Thymus (tissue), 11 donors: ENCODE measurements around the gene ADGRB3. TPM values are rescaled to one million over a fixed set of nuclear protein-coding genes. Genes with fewer than 3 reads are reported as not detected.
"Not testable (repeated sequence)": the region's sequence is repeated elsewhere in the genome, so short reads cannot be mapped to it uniquely, and the experiment has no call there.

Source experiments
- DNase-seq, 9 donors: peaks; one replicate each; pipeline ENCODE4 v3.0.0-alpha.2; 2013; ENCODE audit warnings: low spot score in 9 of 9, low read depth in 6 of 9, missing footprints in 1 of 9
- H3K27ac ChIP-seq, 2 donors: one replicate each; pipeline ENCODE4 v1.5.1; 2013; ENCODE audit warnings: control low read depth in 1 of 2, low read depth in 1 of 2, low read length in 1 of 2, mild to moderate bottlenecking in 1 of 2, moderate library complexity in 1 of 2
- H3K27me3 ChIP-seq, 2 donors: one replicate each; pipeline ENCODE4 v1.5.1; 2013; ENCODE audit warnings: low read length in 1 of 2; ENCODE audit not compliant: control insufficient read depth in 2 of 2, insufficient read depth in 1 of 2
- H3K36me3 ChIP-seq, 2 donors: one replicate each; pipeline ENCODE4 v1.5.1; 2013; ENCODE audit warnings: low read length in 1 of 2, mild to moderate bottlenecking in 1 of 2, moderate library complexity in 1 of 2; ENCODE audit not compliant: control insufficient read depth in 2 of 2, insufficient read depth in 2 of 2
- H3K4me1 ChIP-seq, 2 donors: one replicate each; pipeline ENCODE4 v1.5.1; 2013; ENCODE audit warnings: low read length in 2 of 2; ENCODE audit not compliant: control insufficient read depth in 2 of 2, insufficient read depth in 2 of 2
- H3K4me3 ChIP-seq, 2 donors: one replicate each; pipeline ENCODE4 v1.5.1; 2013; ENCODE audit warnings: low read length in 2 of 2, control low read depth in 1 of 2, mild to moderate bottlenecking in 1 of 2
- H3K9me3 ChIP-seq, 2 donors: one replicate each; pipeline ENCODE4 v1.5.1; 2013; ENCODE audit warnings: low read length in 1 of 2, mild to moderate bottlenecking in 1 of 2; ENCODE audit not compliant: control insufficient read depth in 2 of 2, insufficient read depth in 1 of 2
- WGBS: extraction: QIAGEN DNeasy Blood & Tissue Kit; methylation state at CpG from one replicate; pipeline ENCODE4 v1.1.7; 2013; 5-methylcytosine and 5-hydroxymethylcytosine counted together
- polyA plus RNA-seq: library from polyadenylated mRNA; stranded (reverse); fragments of 200-250 nt; gene quantifications from one replicate; pipeline ENCODE4 v1.2.3, GENCODE V29; 2013
- total RNA-seq: library from RNA; stranded (reverse); fragments of 120-200 nt; gene quantifications from one replicate; pipeline ENCODE4 v1.2.4, GENCODE V29; 2013
- donor health status: healthy.

The ADGRB3 gene
- total and polyA plus RNA-seq, 2 donors = 0.09 TPM

DNA sequence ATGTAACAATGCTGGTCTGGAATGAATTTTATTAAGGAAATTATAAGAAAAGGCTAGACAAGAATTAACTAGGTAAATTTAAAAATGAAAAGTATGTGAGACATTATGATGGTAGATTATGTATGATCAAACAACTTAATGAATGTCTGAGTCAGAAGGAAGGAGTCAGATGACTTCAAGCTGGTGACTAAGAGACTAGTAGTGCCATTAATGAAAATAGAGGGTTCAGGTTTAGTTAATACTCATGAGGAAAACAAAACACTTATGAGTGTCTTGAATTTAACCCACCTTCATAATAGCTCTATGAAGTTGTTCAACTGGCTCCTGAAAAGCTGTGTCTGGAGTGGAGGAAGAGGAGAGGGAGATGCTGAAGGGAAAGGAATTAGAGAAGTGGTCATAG is 256.3 kb downstream of the ADGRB3 start:
- Histone ChIP-seq H3K27me3 (no peaks in the 10 kb centered on the region), H3K9me3 (no peaks in the 10 kb centered on the region), H3K4me3 (no peak overlapping the region), H3K4me1 (no peaks in the 10 kb centered on the region), H3K27ac (no peak overlapping the region), H3K36me3 (no peaks in the 10 kb centered on the region)
- no peak for DNase-seq

DNA sequence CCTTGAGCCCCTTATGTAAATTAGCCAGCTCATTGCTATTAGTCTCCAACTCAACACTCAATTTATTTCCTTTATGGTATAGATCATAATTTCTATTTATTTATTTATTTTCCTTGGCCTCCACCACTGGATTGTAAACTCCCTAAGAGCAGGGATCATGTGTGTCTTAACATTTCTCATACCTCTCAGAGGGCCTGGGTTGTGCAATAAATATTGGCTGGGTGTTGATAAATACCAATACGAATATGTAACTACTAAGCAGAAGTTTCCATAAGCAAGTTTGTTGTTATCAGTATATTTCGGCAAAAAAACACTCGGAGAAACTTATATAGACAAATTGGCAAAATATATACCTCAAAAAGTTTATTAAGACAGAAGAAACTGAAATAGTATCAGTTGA is 257.4 kb downstream of the ADGRB3 start:
- Histone ChIP-seq H3K36me3 (no peaks in the 10 kb centered on the region), H3K4me1 (no peaks in the 10 kb centered on the region), H3K27ac (no peak overlapping the region), H3K4me3 (no peak overlapping the region), H3K27me3 (no peaks in the 10 kb centered on the region), H3K9me3 (no peaks in the 10 kb centered on the region)
- DNase-seq = no peak
- 92% methylated on average over 3 of the region's 3 CpGs for WGBS

DNA sequence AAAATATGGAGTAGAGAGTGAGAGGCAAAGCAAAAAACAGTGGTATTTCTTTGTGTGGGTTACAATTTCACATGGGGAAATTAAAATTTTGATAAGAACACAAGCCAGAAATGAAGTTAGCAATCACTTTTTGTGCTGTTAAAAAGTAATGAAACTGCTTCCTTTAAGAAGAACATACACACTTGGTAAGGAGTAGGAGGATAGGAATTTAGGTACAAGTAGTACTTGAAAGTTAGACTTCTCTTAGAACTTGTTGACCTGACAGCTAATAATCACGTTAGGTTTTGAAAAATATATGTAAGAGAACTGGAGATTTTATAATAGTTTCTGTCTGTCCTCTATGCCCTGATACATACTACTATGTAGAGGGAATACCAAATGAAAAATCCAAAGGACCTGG is 260.8 kb downstream of the ADGRB3 start:
- Histone ChIP-seq H3K36me3 (no peaks in the 10 kb centered on the region), H3K4me1 (no peaks in the 10 kb centered on the region), H3K27me3 (no peaks in the 10 kb centered on the region), H3K4me3 (no peak overlapping the region), H3K9me3 (no peaks in the 10 kb centered on the region), H3K27ac (no peak overlapping the region)
- 86% methylated on average over 1 of the region's 1 CpG for WGBS
- DNase-seq = no peak

DNA sequence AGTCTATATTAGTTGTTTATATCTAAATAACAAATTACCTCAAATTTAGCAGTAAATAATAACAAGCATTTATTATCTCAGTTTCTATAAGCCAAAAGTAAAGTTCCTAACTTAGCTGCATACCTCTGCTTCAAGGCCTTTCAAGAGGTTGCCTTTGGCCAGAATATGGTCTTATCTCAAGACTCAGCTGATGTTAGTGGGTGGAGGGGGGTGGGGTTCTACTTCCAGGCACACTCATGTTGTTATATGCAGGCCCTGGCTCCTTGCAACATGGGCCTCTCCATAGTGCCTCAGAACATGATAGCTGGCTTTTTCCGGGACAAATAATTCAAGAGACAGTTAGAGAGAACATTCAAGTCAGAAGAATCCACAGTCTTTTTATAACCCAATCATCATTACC is 266.0 kb downstream of the ADGRB3 start:
- no peaks in the 10 kb centered on the region for H3K27me3 ChIP-seq
- H3K4me1 ChIP-seq = no peaks in the 10 kb centered on the region
- no peak for DNase-seq
- H3K27ac ChIP-seq = no peak overlapping the region
- no peaks in the 10 kb centered on the region for H3K9me3 ChIP-seq
- no peak overlapping the region for H3K4me3 ChIP-seq
- H3K36me3 ChIP-seq = no peaks in the 10 kb centered on the region
- WGBS = 93% methylated on average over 1 of the region's 1 CpG

DNA sequence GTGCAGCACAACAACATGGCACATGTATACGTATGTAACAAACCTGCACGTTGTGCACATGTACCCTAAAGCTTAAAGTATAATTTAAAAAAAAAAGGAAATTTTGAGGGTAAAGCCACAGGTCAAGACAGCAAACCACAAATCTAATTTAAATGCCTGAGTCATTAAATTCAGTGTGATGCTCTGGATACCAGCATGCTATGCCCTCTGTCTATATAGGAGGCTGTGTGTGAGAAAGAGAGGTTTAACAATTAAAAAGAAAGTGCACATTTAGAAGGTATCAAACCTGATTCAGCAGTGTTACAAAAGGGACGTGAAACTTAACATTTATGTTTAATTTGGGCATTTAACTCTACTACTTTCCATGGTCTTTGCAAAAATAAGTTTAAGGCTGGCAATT is 276.3 kb downstream of the ADGRB3 start:
- no peaks in the 10 kb centered on the region for H3K36me3 ChIP-seq
- H3K27me3 ChIP-seq = no peaks in the 10 kb centered on the region
- H3K9me3 ChIP-seq = no peaks in the 10 kb centered on the region
- H3K27ac ChIP-seq = no peak overlapping the region
- 96% methylated on average over 3 of the region's 3 CpGs for WGBS
- H3K4me1 ChIP-seq = no peaks in the 10 kb centered on the region
- no peak overlapping the region for H3K4me3 ChIP-seq
- no peak for DNase-seq

DNA sequence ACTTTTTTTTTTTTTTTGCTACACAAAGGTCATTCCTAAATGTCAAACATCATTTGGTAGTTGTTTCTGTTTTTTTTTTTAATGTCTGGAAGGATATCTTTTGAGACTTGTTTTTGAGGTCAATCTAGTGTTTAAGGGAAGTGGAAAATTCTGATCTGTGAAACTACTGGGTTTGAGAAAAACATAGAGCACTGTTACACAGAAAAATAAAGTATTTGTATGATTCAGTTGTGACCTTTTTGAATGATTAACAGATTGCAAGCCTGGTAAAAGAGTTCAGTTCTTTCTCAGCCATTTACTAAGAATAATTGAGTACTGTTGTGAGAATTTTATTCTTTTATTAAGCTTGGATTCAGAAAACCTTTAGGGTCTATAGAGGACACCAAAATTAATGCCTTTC is 276.7 kb downstream of the ADGRB3 start:
- Histone ChIP-seq H3K4me3 (no peak overlapping the region), H3K36me3 (no peaks in the 10 kb centered on the region), H3K9me3 (no peaks in the 10 kb centered on the region), H3K27me3 (no peaks in the 10 kb centered on the region), H3K27ac (no peak overlapping the region), H3K4me1 (no peaks in the 10 kb centered on the region)
- DNase-seq = no peak

DNA sequence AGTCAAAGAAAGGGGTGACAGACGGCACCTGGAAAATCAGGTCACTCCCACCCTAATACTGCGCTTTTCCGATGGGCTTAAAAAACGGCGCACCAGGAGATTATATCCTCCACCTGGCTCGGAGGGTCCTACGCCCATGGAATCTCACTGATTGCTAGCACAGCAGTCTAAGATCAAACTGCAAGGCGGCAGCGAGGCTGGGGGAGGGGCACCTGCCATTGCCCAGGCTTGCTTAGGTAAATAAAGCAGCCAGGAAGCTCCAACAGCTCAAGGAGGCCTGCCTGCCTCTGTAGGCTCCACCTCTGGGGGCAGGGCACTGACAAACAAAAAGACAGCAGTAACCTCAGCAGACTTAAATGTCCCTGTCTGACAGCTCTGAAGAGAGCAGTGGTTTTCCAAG is 277.7 kb downstream of the ADGRB3 start:
- not testable (repeated sequence) for H3K27me3 ChIP-seq, H3K27ac ChIP-seq, H3K36me3 ChIP-seq, DNase-seq, H3K4me3 ChIP-seq, H3K9me3 ChIP-seq, H3K4me1 ChIP-seq
- WGBS = 98% methylated on average over 9 of the region's 9 CpGs

- H3K36me3 ChIP-seq = no peaks in the 10 kb centered on the region
- H3K9me3 ChIP-seq = no peaks in the 10 kb centered on the region
- no peak overlapping the region for H3K4me3 ChIP-seq
- no peaks in the 10 kb centered on the region for H3K4me1 ChIP-seq
- 89% methylated on average over 2 of the region's 2 CpGs for WGBS
- H3K27ac ChIP-seq = no peak overlapping the region
- DNase-seq = no peak
- no peaks in the 10 kb centered on the region for H3K27me3 ChIP-seq
Measured at GRCh38 chr6:68915586-68915985, 280.5 kb downstream of the ADGRB3 start.

- no peaks in the 10 kb centered on the region for H3K36me3 ChIP-seq
- H3K27ac ChIP-seq = no peak overlapping the region
- no peaks in the 10 kb centered on the region for H3K9me3 ChIP-seq
- no peaks in the 10 kb centered on the region for H3K4me1 ChIP-seq
- H3K27me3 ChIP-seq = no peaks in the 10 kb centered on the region
- no peak for DNase-seq
- WGBS = 92% methylated on average over 3 of the region's 3 CpGs
- no peak overlapping the region for H3K4me3 ChIP-seq
Measured at GRCh38 chr6:68919537-68919936, 284.5 kb downstream of the ADGRB3 start.

DNA sequence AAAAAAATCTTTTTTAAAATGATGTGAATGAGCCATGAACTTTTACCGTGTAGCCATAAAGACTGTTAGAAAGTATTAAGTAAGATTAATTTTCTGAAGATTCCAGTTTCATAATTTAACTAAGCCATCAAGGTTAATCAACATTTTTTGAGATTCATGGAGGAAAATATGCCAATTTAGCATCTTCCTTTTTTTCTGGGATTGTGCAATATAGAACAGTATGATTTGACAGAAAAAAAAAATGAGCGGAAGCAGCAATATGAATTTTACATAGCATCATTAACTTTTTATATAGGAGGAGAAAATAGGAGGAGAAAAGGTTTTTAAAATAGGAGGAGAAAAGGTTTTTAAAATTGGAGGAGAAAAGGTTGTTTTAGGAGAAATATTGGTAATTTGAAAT is 306.3 kb downstream of the ADGRB3 start:
- no peaks in the 10 kb centered on the region for H3K36me3 ChIP-seq
- WGBS = 96% methylated on average over 2 of the region's 2 CpGs
- no peaks in the 10 kb centered on the region for H3K4me1 ChIP-seq
- H3K27me3 ChIP-seq = no peaks in the 10 kb centered on the region
- no peaks in the 10 kb centered on the region for H3K9me3 ChIP-seq
- H3K27ac ChIP-seq = no peak overlapping the region
- no peak for DNase-seq
- no peak overlapping the region for H3K4me3 ChIP-seq
